ENCODE data around the gene SHANK1. TPM values are rescaled to one million over a fixed set of nuclear protein-coding genes. Genes with fewer than 3 reads are reported as not detected.

Gene SHANK1
- total and polyA plus RNA-seq, 3 experiments from 2014 or later, result not detected

GRCh38 chr19:50695251-50696093 is 24.1 kb downstream of the SHANK1 start:
- no peak overlapping the region for H3K4me3 Mint-ChIP-seq
- H3K36me3 Mint-ChIP-seq, result no peaks in the 10 kb centered on the region
- peaks cover 20% of the 10 kb centered on the region for H3K27me3 ChIP-seq (ENCODE audit: insufficient read depth, low read length, poor library complexity, severe bottlenecking)
- no peak overlapping the region for H3K27ac Mint-ChIP-seq
- H3K4me1 ChIP-seq (ENCODE audit: insufficient read depth, low read length), result no peaks in the 10 kb centered on the region
- H3K9me3 Mint-ChIP-seq, result peaks cover 0 to 5% (median 2%) of the 10 kb centered on the region in 5 donors
- no peaks in the 10 kb centered on the region for H3K36me3 ChIP-seq (ENCODE audit: insufficient read depth, low read length)
- no peak overlapping the region for H3K27ac ChIP-seq (ENCODE audit: low read depth, low read length)
- peak in 1 of 5 donors; percentile 33 for DNase-seq
- ChIA-PET POLR2A (no interaction called here), CTCF (no interaction called here)
- no peaks in the 10 kb centered on the region for H3K4me1 Mint-ChIP-seq
- peaks cover 31 to 71% of the 10 kb centered on the region in 2 donors for H3K27me3 Mint-ChIP-seq
- no peaks in the 10 kb centered on the region for H3K9me3 ChIP-seq (ENCODE audit: low read length)
- H3K4me3 ChIP-seq (ENCODE audit: low read length), result no peak overlapping the region

GRCh38 chr19:50694815-50695145 is 24.8 kb downstream of the SHANK1 start:
- no peaks in the 10 kb centered on the region for H3K4me1 Mint-ChIP-seq
- H3K36me3 ChIP-seq (ENCODE audit: insufficient read depth, low read length), result no peaks in the 10 kb centered on the region
- peaks cover 20% of the 10 kb centered on the region for H3K27me3 ChIP-seq (ENCODE audit: insufficient read depth, low read length, poor library complexity, severe bottlenecking)
- no peak overlapping the region for H3K4me3 ChIP-seq (ENCODE audit: low read length)
- H3K9me3 Mint-ChIP-seq, result peaks cover 0 to 5% (median 2%) of the 10 kb centered on the region in 5 donors
- ChIA-PET CTCF (no interaction called here), POLR2A (no interaction called here)
- H3K4me3 Mint-ChIP-seq, result no peak overlapping the region
- peaks cover 31 to 73% of the 10 kb centered on the region in 2 donors for H3K27me3 Mint-ChIP-seq
- no peak overlapping the region for H3K27ac ChIP-seq (ENCODE audit: low read depth, low read length)
- H3K36me3 Mint-ChIP-seq, result no peaks in the 10 kb centered on the region
- H3K27ac Mint-ChIP-seq, result no peak overlapping the region
- no peaks in the 10 kb centered on the region for H3K9me3 ChIP-seq (ENCODE audit: low read length)
- no peaks in the 10 kb centered on the region for H3K4me1 ChIP-seq (ENCODE audit: insufficient read depth, low read length)
- no peak for DNase-seq

GRCh38 chr19:50693064-50693975 is 26.3 kb downstream of the SHANK1 start:
- Mint-ChIP-seq H3K9me3 (peaks cover 0 to 4% (median 2%) of the 10 kb centered on the region in 5 donors), H3K27ac (no peak overlapping the region), H3K27me3 (peaks cover 28 to 68% of the 10 kb centered on the region in 2 donors), H3K4me1 (no peaks in the 10 kb centered on the region), H3K4me3 (no peak overlapping the region), H3K36me3 (no peaks in the 10 kb centered on the region)
- H3K4me3 ChIP-seq (ENCODE audit: low read length), result no peak overlapping the region
- H3K27me3 ChIP-seq (ENCODE audit: insufficient read depth, low read length, poor library complexity, severe bottlenecking), result peaks cover 20% of the 10 kb centered on the region
- CTCF ChIA-PET, result no interaction called here
- H3K4me1 ChIP-seq (ENCODE audit: insufficient read depth, low read length), result no peaks in the 10 kb centered on the region
- no peaks in the 10 kb centered on the region for H3K9me3 ChIP-seq (ENCODE audit: low read length)
- no peaks in the 10 kb centered on the region for H3K36me3 ChIP-seq (ENCODE audit: insufficient read depth, low read length)
- no peak overlapping the region for H3K27ac ChIP-seq (ENCODE audit: low read depth, low read length)
- DNase-seq, result no peak
- POLR2A ChIA-PET, result no interaction called here

- H3K9me3 ChIP-seq (ENCODE audit: low read length), result no peaks in the 10 kb centered on the region
- ChIA-PET POLR2A (no interaction called here), CTCF (no interaction called here)
- peaks cover 20% of the 10 kb centered on the region for H3K27me3 ChIP-seq (ENCODE audit: insufficient read depth, low read length, poor library complexity, severe bottlenecking)
- Mint-ChIP-seq H3K4me3 (no peak overlapping the region), H3K9me3 (peaks cover 0 to 7% (median 0%) of the 10 kb centered on the region in 5 donors), H3K27me3 (peaks cover 17 to 57% of the 10 kb centered on the region in 2 donors), H3K36me3 (no peaks in the 10 kb centered on the region), H3K27ac (no peak overlapping the region), H3K4me1 (no peaks in the 10 kb centered on the region)
- no peaks in the 10 kb centered on the region for H3K4me1 ChIP-seq (ENCODE audit: insufficient read depth, low read length)
- H3K36me3 ChIP-seq (ENCODE audit: insufficient read depth, low read length), result no peaks in the 10 kb centered on the region
- no peak overlapping the region for H3K4me3 ChIP-seq (ENCODE audit: low read length)
- DNase-seq, result no peak
- no peak overlapping the region for H3K27ac ChIP-seq (ENCODE audit: low read depth, low read length)
These were observed 29.2 kb downstream of the SHANK1 start for GRCh38 chr19:50690439-50690838.

- H3K36me3 Mint-ChIP-seq, result no peaks in the 10 kb centered on the region
- peaks cover 20 to 65% of the 10 kb centered on the region in 2 donors for H3K27me3 Mint-ChIP-seq
- no peak overlapping the region for H3K27ac Mint-ChIP-seq
- H3K9me3 Mint-ChIP-seq, result peaks cover 0 to 7% (median 0%) of the 10 kb centered on the region in 5 donors
- ChIA-PET POLR2A (no interaction called here), CTCF (no interaction called here)
- no peak overlapping the region for H3K27ac ChIP-seq (ENCODE audit: low read depth, low read length)
- no peak overlapping the region for H3K4me3 ChIP-seq (ENCODE audit: low read length)
- no peak overlapping the region for H3K4me3 Mint-ChIP-seq
- H3K36me3 ChIP-seq (ENCODE audit: insufficient read depth, low read length), result no peaks in the 10 kb centered on the region
- peaks cover 15% of the 10 kb centered on the region for H3K27me3 ChIP-seq (ENCODE audit: insufficient read depth, low read length, poor library complexity, severe bottlenecking)
- H3K9me3 ChIP-seq (ENCODE audit: low read length), result no peaks in the 10 kb centered on the region
- DNase-seq, result no peak
- no peaks in the 10 kb centered on the region for H3K4me1 Mint-ChIP-seq
- H3K4me1 ChIP-seq (ENCODE audit: insufficient read depth, low read length), result no peaks in the 10 kb centered on the region
These were observed 30.8 kb downstream of the SHANK1 start for GRCh38 chr19:50688766-50689165.

- Histone ChIP-seq H3K4me1 (ENCODE audit: insufficient read depth, low read length) (no peaks in the 10 kb centered on the region), H3K36me3 (ENCODE audit: insufficient read depth, low read length) (no peaks in the 10 kb centered on the region), H3K9me3 (ENCODE audit: low read length) (no peaks in the 10 kb centered on the region), H3K27me3 (ENCODE audit: insufficient read depth, low read length, poor library complexity, severe bottlenecking) (peaks cover 3% of the 10 kb centered on the region), H3K4me3 (ENCODE audit: low read length) (no peak overlapping the region), H3K27ac (ENCODE audit: low read depth, low read length) (no peak overlapping the region)
- Mint-ChIP-seq H3K27me3 (peaks cover 15 to 58% of the 10 kb centered on the region in 2 donors), H3K36me3 (no peaks in the 10 kb centered on the region), H3K9me3 (peaks cover 0 to 3% (median 0%) of the 10 kb centered on the region in 5 donors), H3K4me1 (no peaks in the 10 kb centered on the region), H3K27ac (no peak overlapping the region), H3K4me3 (no peak overlapping the region)
- ChIA-PET POLR2A (no interaction called here), CTCF (no interaction called here)
- no peak for DNase-seq
These were observed 33.1 kb downstream of the SHANK1 start for GRCh38 chr19:50686310-50687032.

GRCh38 chr19:50679177-50680125 is 40.2 kb downstream of the SHANK1 start:
- H3K4me1 ChIP-seq (ENCODE audit: insufficient read depth, low read length), result no peaks in the 10 kb centered on the region
- peaks cover 10% of the 10 kb centered on the region for H3K27me3 ChIP-seq (ENCODE audit: insufficient read depth, low read length, poor library complexity, severe bottlenecking)
- no peaks in the 10 kb centered on the region for H3K9me3 ChIP-seq (ENCODE audit: low read length)
- H3K27me3 Mint-ChIP-seq, result peaks cover 27 to 63% of the 10 kb centered on the region in 2 donors
- peak overlapping the region in 1 of 8 donors; percentile 36 for H3K27ac Mint-ChIP-seq
- peak; percentile 41 to 72 (median 64) for DNase-seq
- H3K9me3 Mint-ChIP-seq, result peaks cover 0 to 16% (median 9%) of the 10 kb centered on the region in 5 donors
- H3K36me3 Mint-ChIP-seq, result no peaks in the 10 kb centered on the region
- no peak overlapping the region for H3K27ac ChIP-seq (ENCODE audit: low read depth, low read length)
- no peaks in the 10 kb centered on the region for H3K36me3 ChIP-seq (ENCODE audit: insufficient read depth, low read length)
- H3K4me3 ChIP-seq (ENCODE audit: low read length), result no peak overlapping the region
- ChIA-PET CTCF (no interaction called here), POLR2A (interaction anchor here (0.5 kb wide), 1 partner anchor 85 kb away, joined by 3 read pairs; no protein-coding TSS in a partner anchor)
- no peak overlapping the region for H3K4me3 Mint-ChIP-seq
- H3K4me1 Mint-ChIP-seq, result peaks cover 5 to 9% (median 8%) of the 10 kb centered on the region in 3 donors

Data from CD8-positive, alpha-beta memory T cell (primary cell).